ENCODE results near the gene ZNF383.

- TF ChIP-seq, protein P1, sequence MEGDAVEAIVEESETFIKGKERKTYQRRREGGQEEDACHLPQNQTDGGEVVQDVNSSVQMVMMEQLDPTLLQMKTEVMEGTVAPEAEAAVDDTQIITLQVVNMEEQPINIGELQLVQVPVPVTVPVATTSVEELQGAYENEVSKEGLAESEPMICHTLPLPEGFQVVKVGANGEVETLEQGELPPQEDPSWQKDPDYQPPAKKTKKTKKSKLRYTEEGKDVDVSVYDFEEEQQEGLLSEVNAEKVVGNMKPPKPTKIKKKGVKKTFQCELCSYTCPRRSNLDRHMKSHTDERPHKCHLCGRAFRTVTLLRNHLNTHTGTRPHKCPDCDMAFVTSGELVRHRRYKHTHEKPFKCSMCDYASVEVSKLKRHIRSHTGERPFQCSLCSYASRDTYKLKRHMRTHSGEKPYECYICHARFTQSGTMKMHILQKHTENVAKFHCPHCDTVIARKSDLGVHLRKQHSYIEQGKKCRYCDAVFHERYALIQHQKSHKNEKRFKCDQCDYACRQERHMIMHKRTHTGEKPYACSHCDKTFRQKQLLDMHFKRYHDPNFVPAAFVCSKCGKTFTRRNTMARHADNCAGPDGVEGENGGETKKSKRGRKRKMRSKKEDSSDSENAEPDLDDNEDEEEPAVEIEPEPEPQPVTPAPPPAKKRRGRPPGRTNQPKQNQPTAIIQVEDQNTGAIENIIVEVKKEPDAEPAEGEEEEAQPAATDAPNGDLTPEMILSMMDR (IDR thresholded peaks at IDR 0.05), result no peak
- TF ChIP-seq, protein P2, sequence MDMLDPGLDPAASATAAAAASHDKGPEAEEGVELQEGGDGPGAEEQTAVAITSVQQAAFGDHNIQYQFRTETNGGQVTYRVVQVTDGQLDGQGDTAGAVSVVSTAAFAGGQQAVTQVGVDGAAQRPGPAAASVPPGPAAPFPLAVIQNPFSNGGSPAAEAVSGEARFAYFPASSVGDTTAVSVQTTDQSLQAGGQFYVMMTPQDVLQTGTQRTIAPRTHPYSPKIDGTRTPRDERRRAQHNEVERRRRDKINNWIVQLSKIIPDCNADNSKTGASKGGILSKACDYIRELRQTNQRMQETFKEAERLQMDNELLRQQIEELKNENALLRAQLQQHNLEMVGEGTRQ (IDR thresholded peaks at IDR 0.05; ENCODE audit: borderline replicate concordance, low read depth, low read length), result no peak
- TF ChIP-seq MEF2A (IDR thresholded peaks at IDR 0.05; ENCODE audit: borderline replicate concordance, low read depth) (no peak), MAX (IDR thresholded peaks at IDR 0.05; ENCODE audit: low read depth) (no peak), RFX5 (IDR thresholded peaks at IDR 0.05; ENCODE audit: low read length) (no peak), YY1 (IDR thresholded peaks at IDR 0.05; ENCODE audit: low read depth) (no peak), REST (IDR thresholded peaks at IDR 0.05; ENCODE audit: low read depth, low read length) (no peak), POLR2AphosphoS5 (IDR thresholded peaks at IDR 0.05; ENCODE audit: low read depth, low read length) (no peak), TAF1 (IDR thresholded peaks at IDR 0.05; ENCODE audit: borderline replicate concordance, low read depth, low read length) (no peak), NRF1 (IDR thresholded peaks at IDR 0.05; ENCODE audit: low read depth, low read length) (no peak), FOXJ3 (CRISPR knock-in tag; IDR thresholded peaks at IDR 0.05) (no peak)
These were observed 25.2 kb downstream of the ZNF383 start for GRCh38 chr19:37243206-37243632.

Data from SK-N-SH (cell line).